CD14-positive monocyte (primary cell): ENCODE data around the gene CERKL. TPM values are rescaled to one million over a fixed set of nuclear protein-coding genes. Genes with fewer than 3 reads are reported as not detected.

Source experiments
- DNase-seq, 3 donors: peaks; one replicate each; pipeline ENCODE4 v3.0.0-alpha.2; 2011 to 2022
- H2AFZ ChIP-seq: 2 replicates; pipeline ENCODE4 v1.6.0; 2012; ENCODE audit warnings: mild to moderate bottlenecking, low read depth, low read length, inconsistent platforms; ENCODE audit not compliant: insufficient read depth, poor library complexity, severe bottlenecking
- H3K27ac ChIP-seq, 2 donors: 1 replicate in 1 of 2; 2 replicates in 1 of 2; pipeline ENCODE4 v1.5.1; 2012 to 2013; ENCODE audit warnings: low read length in 2 of 2, control low read depth in 1 of 2, inconsistent platforms in 1 of 2, low read depth in 1 of 2, mild to moderate bottlenecking in 1 of 2
- H3K27me3 ChIP-seq, 2 donors: one replicate each; pipeline versions ENCODE4 v1.6.0 to v1.6.1; 2011 to 2013; ENCODE audit warnings: low read length in 2 of 2; ENCODE audit not compliant: control insufficient read depth in 2 of 2, insufficient read depth in 2 of 2
- H3K36me3 ChIP-seq, 2 donors: replicated peaks in 1 of 2; 1 replicate in 1 of 2; 2 replicates in 1 of 2; pipeline versions ENCODE4 v1.5.1 to v1.6.1; 2012 to 2013; ENCODE audit warnings: low read length in 2 of 2, control low read depth in 1 of 2, inconsistent platforms in 1 of 2, mild to moderate bottlenecking in 1 of 2; ENCODE audit not compliant: insufficient read depth in 2 of 2, control insufficient read depth in 1 of 2
- H3K4me1 ChIP-seq, 2 donors: 1 replicate in 1 of 2; 2 replicates in 1 of 2; pipeline versions ENCODE4 v1.5.1 to v1.6.1; 2012 to 2013; ENCODE audit warnings: low read length in 2 of 2, control low read depth in 1 of 2, inconsistent platforms in 1 of 2, mild to moderate bottlenecking in 1 of 2, moderate library complexity in 1 of 2; ENCODE audit not compliant: insufficient read depth in 2 of 2, control insufficient read depth in 1 of 2
- H3K4me2 ChIP-seq: replicated peaks from 2 replicates; pipeline ENCODE3; 2012; ENCODE audit warnings: low read length, moderate library complexity, mild to moderate bottlenecking; ENCODE audit not compliant: poor library complexity, severe bottlenecking; ENCODE audit errors: extremely low read depth
- H3K4me3 ChIP-seq, 3 experiments: fragments of 200-600 bp in 1 of 3; sonication (generic) in 1 of 3; replicated peaks in 1 of 3; 1 replicate in 2 of 3; 2 replicates in 1 of 3; pipeline ENCODE4 v1.5.1; 2011 to 2013; ENCODE audit warnings: low read length in 3 of 3, mild to moderate bottlenecking in 3 of 3, control low read depth in 2 of 3, low read depth in 2 of 3, inconsistent platforms in 1 of 3, moderate library complexity in 1 of 3
- H3K79me2 ChIP-seq: 2 replicates; pipeline ENCODE4 v1.6.0; 2012; ENCODE audit warnings: mild to moderate bottlenecking, control low read depth, inconsistent platforms, low read length, moderate library complexity; ENCODE audit not compliant: insufficient read depth
- H3K9ac ChIP-seq: 2 replicates; pipeline ENCODE4 v1.6.0; 2017; ENCODE audit warnings: low read length, mild to moderate bottlenecking; ENCODE audit not compliant: insufficient read depth, poor library complexity, severe bottlenecking
- H3K9me3 ChIP-seq, 2 donors: replicated peaks in 1 of 2; 1 replicate in 1 of 2; 2 replicates in 1 of 2; pipeline versions ENCODE4 v1.5.1 to v1.6.1; 2012 to 2013; ENCODE audit warnings: low read length in 2 of 2, control low read depth in 1 of 2; ENCODE audit not compliant: control insufficient read depth in 1 of 2, insufficient read depth in 1 of 2
- H4K20me1 ChIP-seq: 2 replicates; pipeline ENCODE4 v1.6.0; 2012; ENCODE audit warnings: mild to moderate bottlenecking, low read length, control low read depth, moderate library complexity; ENCODE audit not compliant: insufficient read depth
- H3K27ac Mint-ChIP-seq, 7 donors: one replicate each; pipeline ENCODE4 v1.8.0; 2020; ENCODE audit warnings: mild to moderate bottlenecking in 7 of 7, mixed read lengths in 7 of 7, moderate library complexity in 6 of 7, inconsistent platforms in 2 of 7
- H3K27me3 Mint-ChIP-seq, 3 donors: one replicate each; pipeline ENCODE4 v1.8.0; 2021 to 2022; ENCODE audit warnings: low read depth in 3 of 3, mild to moderate bottlenecking in 3 of 3, mixed read lengths in 3 of 3, moderate library complexity in 3 of 3, inconsistent platforms in 1 of 3
- H3K36me3 Mint-ChIP-seq, 2 donors: one replicate each; pipeline ENCODE4 v1.8.0; 2020; ENCODE audit warnings: mixed read lengths in 2 of 2, inconsistent platforms in 1 of 2, mild to moderate bottlenecking in 1 of 2
- H3K4me1 Mint-ChIP-seq: one replicate; pipeline ENCODE4 v1.8.0; 2020; ENCODE audit warnings: mild to moderate bottlenecking, mixed read lengths
- H3K4me3 Mint-ChIP-seq, 2 donors: one replicate each; pipeline ENCODE4 v1.8.0; 2020; ENCODE audit warnings: mild to moderate bottlenecking in 2 of 2, mixed read lengths in 2 of 2, moderate library complexity in 1 of 2
- H3K9me3 Mint-ChIP-seq, 7 donors: one replicate each; pipeline ENCODE4 v1.8.0; 2020 to 2022; ENCODE audit warnings: mixed read lengths in 7 of 7, mild to moderate bottlenecking in 6 of 7, moderate library complexity in 6 of 7, inconsistent platforms in 2 of 7
- WGBS: methylation state at CpG from one replicate; pipeline ENCODE4 v1.1.5; 2013; ENCODE audit warnings: missing lambda C conversion rate; ENCODE audit not compliant: insufficient coverage; 5-methylcytosine and 5-hydroxymethylcytosine counted together
- intact Hi-C, 2 donors: fragments of 100-400 bp; cut with micrococcal nuclease; formaldehyde crosslinking; loops; one replicate each; pipeline versions ENCODE4 v1.15.0 to v1.15.1; 2023
- polyA plus RNA-seq, 3 donors: library from polyadenylated mRNA; depleted of rRNA in 1 of 3; unstranded in 2 of 3; stranded (reverse) in 1 of 3; fragments of 300-500 nt in 2 of 3; fragments of >200 nt in 1 of 3; fragmentation: Illumina TruSeq in 2 of 3; gene quantifications; 1 replicate in 2 of 3; 2 replicates in 1 of 3; pipeline ENCODE4 v1.2.3, GENCODE V29; 2012 to 2021
- TF ChIP-seq, protein P1 (sequence below): fragments of 200-600 bp; IDR thresholded peaks from one replicate; pipeline ENCODE4 v1.8.0; 2022; ENCODE audit warnings: antibody characterized with exemption, mild to moderate bottlenecking

The CERKL gene
- polyA plus RNA-seq, 3 donors, result 0.12 to 16.3 (median 8.6) TPM

DNA sequence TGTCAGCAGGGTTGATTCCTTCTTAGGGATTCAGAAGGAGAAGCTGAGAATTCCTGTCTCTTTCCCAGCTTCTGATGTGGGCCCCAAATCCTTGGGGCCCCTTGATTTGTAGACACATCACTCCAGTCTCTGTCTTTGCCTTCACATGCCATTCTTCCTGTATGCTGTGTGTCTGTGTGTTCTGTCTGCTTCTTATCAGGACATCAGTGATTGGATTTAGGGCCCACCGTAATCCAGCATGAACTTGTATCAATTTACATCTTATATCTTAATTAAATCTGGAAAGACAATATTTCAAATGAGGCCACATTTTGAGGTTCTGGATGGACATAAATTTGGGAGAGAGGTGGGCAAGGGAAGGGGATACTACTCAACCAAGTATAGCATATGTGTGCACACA, 13.7 kb upstream of the CERKL start:
- peaks cover 7% of the 10 kb centered on the region for H3K4me1 Mint-ChIP-seq

DNA sequence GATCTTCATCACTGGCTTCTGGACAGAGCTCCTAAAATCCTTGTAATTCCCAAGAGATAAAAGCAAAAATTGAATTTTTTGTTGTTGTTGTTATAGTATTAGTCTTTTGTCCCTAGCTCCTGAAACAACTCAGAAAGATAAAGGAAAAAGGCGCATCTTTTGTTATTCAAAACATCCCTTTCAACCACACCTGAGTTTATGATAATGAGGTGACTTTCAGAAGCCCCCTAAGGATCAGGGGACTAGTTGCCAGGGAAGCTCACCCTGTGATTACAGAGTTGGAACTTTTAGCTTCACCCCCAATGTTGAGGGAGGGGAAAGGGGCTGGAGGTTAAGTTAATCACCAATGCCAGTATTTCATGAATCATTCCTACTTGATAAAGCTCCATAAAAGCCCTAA, 10.3 kb upstream of the CERKL start:
- H3K27ac ChIP-seq, result no peak overlapping the region
- no peak overlapping the region for H2AFZ ChIP-seq
- no peaks in the 10 kb centered on the region for H3K36me3 ChIP-seq
- TF ChIP-seq, protein P1, sequence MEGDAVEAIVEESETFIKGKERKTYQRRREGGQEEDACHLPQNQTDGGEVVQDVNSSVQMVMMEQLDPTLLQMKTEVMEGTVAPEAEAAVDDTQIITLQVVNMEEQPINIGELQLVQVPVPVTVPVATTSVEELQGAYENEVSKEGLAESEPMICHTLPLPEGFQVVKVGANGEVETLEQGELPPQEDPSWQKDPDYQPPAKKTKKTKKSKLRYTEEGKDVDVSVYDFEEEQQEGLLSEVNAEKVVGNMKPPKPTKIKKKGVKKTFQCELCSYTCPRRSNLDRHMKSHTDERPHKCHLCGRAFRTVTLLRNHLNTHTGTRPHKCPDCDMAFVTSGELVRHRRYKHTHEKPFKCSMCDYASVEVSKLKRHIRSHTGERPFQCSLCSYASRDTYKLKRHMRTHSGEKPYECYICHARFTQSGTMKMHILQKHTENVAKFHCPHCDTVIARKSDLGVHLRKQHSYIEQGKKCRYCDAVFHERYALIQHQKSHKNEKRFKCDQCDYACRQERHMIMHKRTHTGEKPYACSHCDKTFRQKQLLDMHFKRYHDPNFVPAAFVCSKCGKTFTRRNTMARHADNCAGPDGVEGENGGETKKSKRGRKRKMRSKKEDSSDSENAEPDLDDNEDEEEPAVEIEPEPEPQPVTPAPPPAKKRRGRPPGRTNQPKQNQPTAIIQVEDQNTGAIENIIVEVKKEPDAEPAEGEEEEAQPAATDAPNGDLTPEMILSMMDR, result no peak
- no peak overlapping the region for H3K4me3 ChIP-seq
- no peak overlapping the region for H3K4me2 ChIP-seq
- WGBS, result no CpG with 5 or more reads among the region's 1 CpG
- peaks cover 0 to 4% of the 10 kb centered on the region in 2 donors for H3K27me3 ChIP-seq
- no peak overlapping the region for H3K9ac ChIP-seq
- intact Hi-C loops, result no loop called here
- DNase-seq, result no peak
- peaks cover 4 to 11% (median 8%) of the 10 kb centered on the region in 3 donors for H3K27me3 Mint-ChIP-seq
- no peaks in the 10 kb centered on the region for H3K4me1 ChIP-seq
- H3K4me1 Mint-ChIP-seq, result no peaks in the 10 kb centered on the region
- no peaks in the 10 kb centered on the region for H3K9me3 ChIP-seq
- no peak overlapping the region for H3K4me3 Mint-ChIP-seq
- no peak overlapping the region for H3K27ac Mint-ChIP-seq
- H4K20me1 ChIP-seq, result no peaks in the 10 kb centered on the region
- peaks cover 0 to 8% (median 3%) of the 10 kb centered on the region in 7 donors for H3K9me3 Mint-ChIP-seq
- H3K79me2 ChIP-seq, result no peaks in the 10 kb centered on the region
- H3K36me3 Mint-ChIP-seq, result no peaks in the 10 kb centered on the region

More for the DNA sequence above, 13.7 kb upstream of the CERKL start:
- H3K36me3 Mint-ChIP-seq, result no peaks in the 10 kb centered on the region
- DNase-seq, result no peak
- H3K27me3 Mint-ChIP-seq, result peaks cover 8 to 23% (median 17%) of the 10 kb centered on the region in 3 donors
- Histone ChIP-seq H3K4me1 (no peaks in the 10 kb centered on the region), H4K20me1 (no peaks in the 10 kb centered on the region), H3K27me3 (peaks cover 16 to 20% of the 10 kb centered on the region in 2 donors), H3K36me3 (no peaks in the 10 kb centered on the region), H3K4me2 (no peak overlapping the region), H3K4me3 (no peak overlapping the region), H3K9me3 (no peaks in the 10 kb centered on the region), H3K9ac (no peak overlapping the region), H3K79me2 (no peaks in the 10 kb centered on the region), H2AFZ (no peak overlapping the region), H3K27ac (no peak overlapping the region)
- no peak overlapping the region for H3K27ac Mint-ChIP-seq
- WGBS, result no CpG with 5 or more reads among the region's 1 CpG
- H3K9me3 Mint-ChIP-seq, result peaks cover 0 to 8% (median 1%) of the 10 kb centered on the region in 7 donors
- TF ChIP-seq, protein P1, result no peak
- no peak overlapping the region for H3K4me3 Mint-ChIP-seq
- intact Hi-C loops, result no loop called here
